HEK293 (cell line): ENCODE measurements around the gene CYB5RL.

Source experiments
- BCL6B ChIP-seq: fragments of 450-650 bp; formaldehyde crosslinking; IDR thresholded peaks from 2 replicates; pipeline ENCODE4 v1.5.1; 2017; ENCODE audit warnings: missing biosample characterization, missing genetic modification characterization
- KLF8 ChIP-seq: fragments of 450-650 bp; formaldehyde crosslinking; IDR thresholded peaks from 2 replicates; pipeline ENCODE4 v1.5.1; 2016; ENCODE audit warnings: missing biosample characterization, missing genetic modification characterization
- ZBTB17 ChIP-seq: fragments of 450-650 bp; formaldehyde crosslinking; IDR thresholded peaks from 2 replicates; pipeline ENCODE4 v1.5.1; 2016; ENCODE audit warnings: missing biosample characterization, missing genetic modification characterization
- ZBTB26 ChIP-seq: fragments of 450-650 bp; formaldehyde crosslinking; optimal IDR thresholded peaks from 2 replicates; pipeline ENCODE3; 2016; ENCODE audit warnings: missing biosample characterization, mild to moderate bottlenecking, missing genetic modification characterization
- ZBTB8A ChIP-seq: fragments of 450-650 bp; formaldehyde crosslinking; IDR thresholded peaks from 2 replicates; pipeline ENCODE4 v1.5.1; 2016; ENCODE audit warnings: missing biosample characterization, missing genetic modification characterization
- ZNF19 ChIP-seq: fragments of 450-650 bp; formaldehyde crosslinking; IDR thresholded peaks from 2 replicates; pipeline ENCODE4; 2016; ENCODE audit warnings: missing biosample characterization, missing genetic modification characterization, low read depth
- ZNF398 ChIP-seq: fragments of 450-650 bp; formaldehyde crosslinking; IDR thresholded peaks from 2 replicates; pipeline ENCODE4 v1.5.1; 2017; ENCODE audit warnings: missing biosample characterization, missing genetic modification characterization
- ZNF670 ChIP-seq: fragments of 450-650 bp; formaldehyde crosslinking; IDR thresholded peaks from 2 replicates; pipeline ENCODE4 v1.5.1; 2016; ENCODE audit warnings: missing biosample characterization, missing genetic modification characterization, low read depth
- TF ChIP-seq, protein P1 (sequence below): fragments of 450-650 bp; formaldehyde crosslinking; IDR thresholded peaks from 2 replicates; pipeline ENCODE4 v1.5.1; 2016; ENCODE audit warnings: missing biosample characterization, missing genetic modification characterization
- TF ChIP-seq, protein P2 (sequence below): sonication (generic); formaldehyde crosslinking; IDR thresholded peaks from 2 replicates; pipeline ENCODE4 v1.8.1; 2022; ENCODE audit warnings: mild to moderate bottlenecking, moderate library complexity, missing genetic modification reagents

- TF ChIP-seq, protein P1, sequence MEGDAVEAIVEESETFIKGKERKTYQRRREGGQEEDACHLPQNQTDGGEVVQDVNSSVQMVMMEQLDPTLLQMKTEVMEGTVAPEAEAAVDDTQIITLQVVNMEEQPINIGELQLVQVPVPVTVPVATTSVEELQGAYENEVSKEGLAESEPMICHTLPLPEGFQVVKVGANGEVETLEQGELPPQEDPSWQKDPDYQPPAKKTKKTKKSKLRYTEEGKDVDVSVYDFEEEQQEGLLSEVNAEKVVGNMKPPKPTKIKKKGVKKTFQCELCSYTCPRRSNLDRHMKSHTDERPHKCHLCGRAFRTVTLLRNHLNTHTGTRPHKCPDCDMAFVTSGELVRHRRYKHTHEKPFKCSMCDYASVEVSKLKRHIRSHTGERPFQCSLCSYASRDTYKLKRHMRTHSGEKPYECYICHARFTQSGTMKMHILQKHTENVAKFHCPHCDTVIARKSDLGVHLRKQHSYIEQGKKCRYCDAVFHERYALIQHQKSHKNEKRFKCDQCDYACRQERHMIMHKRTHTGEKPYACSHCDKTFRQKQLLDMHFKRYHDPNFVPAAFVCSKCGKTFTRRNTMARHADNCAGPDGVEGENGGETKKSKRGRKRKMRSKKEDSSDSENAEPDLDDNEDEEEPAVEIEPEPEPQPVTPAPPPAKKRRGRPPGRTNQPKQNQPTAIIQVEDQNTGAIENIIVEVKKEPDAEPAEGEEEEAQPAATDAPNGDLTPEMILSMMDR, result no peak
- TF ChIP-seq KLF8 (tag by site-specific recombination), result no peak
- TF ChIP-seq ZBTB8A (tag by site-specific recombination), result no peak
- TF ChIP-seq ZBTB17 (tag by site-specific recombination), result no peak
- TF ChIP-seq BCL6B, result no peak
- TF ChIP-seq, protein P2, sequence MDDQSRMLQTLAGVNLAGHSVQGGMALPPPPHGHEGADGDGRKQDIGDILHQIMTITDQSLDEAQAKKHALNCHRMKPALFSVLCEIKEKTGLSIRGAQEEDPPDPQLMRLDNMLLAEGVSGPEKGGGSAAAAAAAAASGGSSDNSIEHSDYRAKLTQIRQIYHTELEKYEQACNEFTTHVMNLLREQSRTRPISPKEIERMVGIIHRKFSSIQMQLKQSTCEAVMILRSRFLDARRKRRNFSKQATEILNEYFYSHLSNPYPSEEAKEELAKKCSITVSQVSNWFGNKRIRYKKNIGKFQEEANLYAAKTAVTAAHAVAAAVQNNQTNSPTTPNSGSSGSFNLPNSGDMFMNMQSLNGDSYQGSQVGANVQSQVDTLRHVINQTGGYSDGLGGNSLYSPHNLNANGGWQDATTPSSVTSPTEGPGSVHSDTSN (CRISPR knock-in tag), result no peak
- TF ChIP-seq ZNF398, result no peak
- no peak for TF ChIP-seq ZBTB26 (tag by site-specific recombination)
- no peak for TF ChIP-seq ZNF19 (tag by site-specific recombination)
- no peak for TF ChIP-seq ZNF670 (tag by site-specific recombination)
Measured at GRCh38 chr1:54152696-54153095, 47.1 kb downstream of the CYB5RL start, which contains the start of gene CDCP2.
